ENCODE data around the gene BCL7A. TPM values are rescaled to one million over a fixed set of nuclear protein-coding genes. Genes with fewer than 3 reads are reported as not detected.
"Not testable (repeated sequence)": the region's sequence is repeated elsewhere in the genome, so short reads cannot be mapped to it uniquely, and the experiment has no call there.

The BCL7A gene
- total RNA-seq, 1 experiment from 2014 or later = 10.3 TPM

GRCh38 chr12:122051231-122051876 is 29.7 kb downstream of the BCL7A start:
- no peak for DNase-seq (ENCODE audit: low read depth)

DNA sequence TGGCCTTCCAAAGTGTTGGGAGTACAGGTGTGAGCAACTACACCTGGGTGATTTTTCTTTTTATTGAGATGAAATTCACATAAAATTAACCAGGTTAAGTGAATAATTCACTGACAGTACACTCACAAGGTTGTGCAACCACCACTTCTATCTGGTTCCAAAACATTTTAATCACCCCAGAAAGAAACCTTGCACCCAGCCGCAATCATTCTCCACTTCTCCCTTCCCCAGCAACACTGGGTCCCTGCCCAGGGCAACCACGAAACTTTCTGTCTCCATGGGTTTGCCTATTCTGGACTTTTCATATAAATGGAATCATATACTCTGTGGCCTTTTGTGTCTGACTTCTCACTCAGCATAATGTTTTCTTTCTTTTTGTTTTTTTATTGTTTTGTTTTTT is 30.6 kb downstream of the BCL7A start:
- DNase-seq (ENCODE audit: low read depth) = no peak

DNA sequence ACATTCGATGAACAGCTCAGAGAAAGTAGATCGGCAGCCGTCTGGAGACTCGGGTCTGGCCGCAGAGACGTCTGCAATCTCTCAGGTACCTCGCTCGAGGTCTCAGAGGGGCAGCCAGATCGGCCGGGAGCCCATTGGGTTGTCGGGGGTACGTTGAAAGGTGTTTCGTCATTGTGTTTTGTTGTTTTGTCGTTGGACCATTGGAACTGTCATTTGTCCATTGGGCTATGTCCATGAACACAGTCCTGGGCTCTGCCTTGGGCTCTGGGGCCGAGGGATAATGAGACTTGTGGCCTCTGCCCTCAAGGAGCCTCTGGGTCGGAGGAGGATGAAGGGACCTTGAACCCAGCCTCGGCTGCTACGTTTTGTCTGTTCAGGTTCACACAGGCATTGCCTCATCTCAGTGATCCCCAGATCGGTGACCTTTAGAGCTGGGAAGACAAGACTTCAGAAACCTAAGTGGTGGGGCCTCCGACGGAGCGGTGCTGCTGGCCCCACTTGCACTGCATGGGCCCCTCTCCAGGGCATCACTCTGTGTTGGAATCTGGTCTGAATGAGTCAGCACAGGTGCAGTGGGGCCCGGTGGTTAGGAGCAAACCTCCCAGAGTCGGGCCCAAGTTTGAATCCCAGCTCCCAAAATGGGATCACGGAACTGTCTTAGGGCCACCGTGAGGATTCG is 33.3 kb downstream of the BCL7A start:
- no peak for DNase-seq (ENCODE audit: low read depth)

- not testable (repeated sequence) for DNase-seq (ENCODE audit: low read depth)
Observed at GRCh38 chr12:122056406-122056805, 34.7 kb downstream of the BCL7A start.

DNA sequence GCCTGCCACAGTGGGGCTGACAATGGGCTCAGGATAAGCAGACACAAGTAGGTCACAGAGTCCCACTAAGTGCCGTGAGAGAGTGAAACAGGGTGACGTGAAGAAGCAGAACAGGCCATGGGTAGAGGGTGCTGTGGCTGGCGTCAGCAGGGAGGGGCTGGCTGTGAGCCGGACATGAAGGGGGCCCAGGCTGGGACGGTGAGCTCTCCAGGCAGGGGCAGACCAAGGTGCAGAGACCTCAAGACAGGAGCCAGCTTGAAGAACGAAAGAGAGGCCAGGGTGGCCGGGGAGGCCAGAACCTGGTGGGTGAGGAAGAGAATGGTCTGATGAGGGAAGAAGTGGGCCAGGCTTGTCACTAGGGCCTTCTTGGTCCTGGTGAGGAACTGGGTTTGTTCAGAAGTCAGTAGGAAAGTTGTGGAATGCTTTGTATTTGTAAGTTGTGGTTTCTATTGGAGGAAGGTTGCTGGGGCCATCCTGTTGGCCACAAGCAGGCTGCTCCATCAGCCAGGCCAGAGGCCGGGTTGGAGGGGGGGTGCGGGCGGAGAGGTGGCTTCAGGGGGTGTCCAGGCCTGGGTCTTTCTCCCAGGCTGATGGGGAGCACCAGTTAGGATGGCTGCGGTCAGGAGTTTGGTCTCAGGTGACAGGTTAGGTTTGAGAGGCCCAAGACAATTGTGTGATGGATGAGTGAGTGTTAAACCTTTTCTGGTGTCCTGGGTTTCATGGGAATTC is 35.5 kb downstream of the BCL7A start:
- no peak for DNase-seq (ENCODE audit: low read depth)

- DNase-seq (ENCODE audit: low read depth) = no peak
Observed at GRCh38 chr12:122057769-122058168, 36.1 kb downstream of the BCL7A start.

DNA sequence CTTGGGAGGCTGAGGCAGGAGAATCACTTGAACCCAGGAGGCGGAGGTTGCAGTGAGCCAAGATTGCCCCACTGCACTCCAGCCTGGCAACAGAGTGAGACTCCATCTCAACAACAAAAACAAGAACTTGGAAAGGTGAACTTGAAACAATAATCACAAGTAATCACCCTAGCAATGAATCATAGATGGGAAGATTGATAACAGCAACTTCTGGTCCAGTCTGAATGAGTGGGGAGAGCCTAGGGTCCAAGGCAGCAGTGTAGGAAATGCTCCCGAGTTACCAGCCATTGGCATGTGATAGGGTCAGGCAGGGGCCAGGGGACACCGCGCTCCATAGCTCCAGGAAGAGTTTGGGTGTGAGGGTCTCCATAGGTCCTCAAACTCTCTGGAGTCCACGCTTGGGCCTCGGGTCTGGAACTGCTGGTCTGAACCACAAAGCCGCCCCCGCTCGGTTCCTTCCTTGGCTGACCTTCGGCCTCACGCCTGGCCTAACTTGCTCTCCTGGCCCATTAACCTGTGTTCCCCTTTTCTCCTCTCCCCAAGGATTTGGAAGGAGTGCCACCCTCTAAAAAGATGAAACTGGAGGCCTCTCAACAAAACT is 37.0 kb downstream of the BCL7A start:
- no peak for DNase-seq (ENCODE audit: low read depth)

- DNase-seq (ENCODE audit: low read depth) = no peak
Observed at GRCh38 chr12:122059203-122059960, 37.7 kb downstream of the BCL7A start.

- no peak for DNase-seq (ENCODE audit: low read depth)
Observed at GRCh38 chr12:122060081-122060501, 38.4 kb downstream of the BCL7A start.

DNA sequence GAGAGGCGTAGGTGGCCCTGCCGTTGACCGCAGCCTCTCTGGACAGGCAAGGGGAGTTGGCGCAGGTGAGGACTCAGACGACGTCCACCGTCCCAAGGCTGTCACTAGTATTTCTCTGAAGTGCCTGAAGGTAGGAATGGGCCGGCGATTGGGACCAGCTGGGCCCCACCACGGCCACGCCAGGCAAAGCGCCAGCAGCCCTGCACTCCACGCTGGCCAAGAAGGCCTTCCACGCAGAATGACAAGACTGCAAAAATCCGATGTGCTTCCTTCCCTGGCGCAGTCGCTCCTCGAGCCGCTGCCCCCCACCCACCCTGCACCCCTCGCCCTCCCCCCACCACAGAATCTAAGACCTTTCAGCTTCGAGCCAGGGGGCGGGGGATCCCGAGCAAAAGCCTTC is 39.6 kb downstream of the BCL7A start:
- no peak for DNase-seq (ENCODE audit: low read depth)

- peak; percentile 86 for DNase-seq (ENCODE audit: low read depth)
Observed at GRCh38 chr12:122062832-122063693, 41.4 kb downstream of the BCL7A start.

GRCh38 chr12:122063694-122064024 is 42.0 kb downstream of the BCL7A start:
- DNase-seq (ENCODE audit: low read depth) = no peak

DNA sequence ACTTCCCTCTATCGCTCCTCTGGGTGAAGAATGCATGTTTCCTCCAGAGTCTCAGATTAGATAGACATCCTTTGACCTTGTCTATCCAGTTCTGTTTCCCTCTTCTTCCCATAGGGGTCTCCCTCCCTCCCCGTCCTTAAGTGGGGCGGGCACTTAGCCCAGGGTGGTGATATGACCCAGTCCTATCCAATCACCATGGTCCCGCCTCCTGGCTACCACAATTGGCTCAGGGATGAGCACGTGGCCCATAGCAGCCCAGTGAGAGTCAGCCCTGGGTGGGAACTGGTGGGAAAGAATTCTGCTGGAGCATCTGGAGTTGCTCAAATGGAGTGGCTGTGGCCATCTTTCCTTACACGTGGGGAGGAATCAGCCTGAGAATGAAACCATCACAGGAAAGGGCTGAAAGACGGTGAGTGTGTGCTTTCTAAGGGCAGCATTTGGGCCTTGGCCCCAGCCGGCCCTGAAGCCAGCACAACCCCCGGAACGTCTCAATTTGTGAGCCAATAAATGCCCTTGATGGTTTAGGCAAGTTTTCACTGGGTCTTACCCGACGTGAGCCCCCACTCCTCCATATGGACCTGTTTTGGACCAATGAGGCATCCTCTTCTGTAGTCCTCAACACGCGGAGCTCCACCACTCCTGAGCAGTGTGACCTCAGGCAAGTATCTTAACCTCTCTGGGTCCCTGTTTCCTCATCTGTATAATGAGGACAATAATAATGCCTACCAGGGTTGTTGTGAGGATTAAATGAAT is 42.5 kb downstream of the BCL7A start:
- peak; percentile 99 for DNase-seq (ENCODE audit: low read depth)

DNA sequence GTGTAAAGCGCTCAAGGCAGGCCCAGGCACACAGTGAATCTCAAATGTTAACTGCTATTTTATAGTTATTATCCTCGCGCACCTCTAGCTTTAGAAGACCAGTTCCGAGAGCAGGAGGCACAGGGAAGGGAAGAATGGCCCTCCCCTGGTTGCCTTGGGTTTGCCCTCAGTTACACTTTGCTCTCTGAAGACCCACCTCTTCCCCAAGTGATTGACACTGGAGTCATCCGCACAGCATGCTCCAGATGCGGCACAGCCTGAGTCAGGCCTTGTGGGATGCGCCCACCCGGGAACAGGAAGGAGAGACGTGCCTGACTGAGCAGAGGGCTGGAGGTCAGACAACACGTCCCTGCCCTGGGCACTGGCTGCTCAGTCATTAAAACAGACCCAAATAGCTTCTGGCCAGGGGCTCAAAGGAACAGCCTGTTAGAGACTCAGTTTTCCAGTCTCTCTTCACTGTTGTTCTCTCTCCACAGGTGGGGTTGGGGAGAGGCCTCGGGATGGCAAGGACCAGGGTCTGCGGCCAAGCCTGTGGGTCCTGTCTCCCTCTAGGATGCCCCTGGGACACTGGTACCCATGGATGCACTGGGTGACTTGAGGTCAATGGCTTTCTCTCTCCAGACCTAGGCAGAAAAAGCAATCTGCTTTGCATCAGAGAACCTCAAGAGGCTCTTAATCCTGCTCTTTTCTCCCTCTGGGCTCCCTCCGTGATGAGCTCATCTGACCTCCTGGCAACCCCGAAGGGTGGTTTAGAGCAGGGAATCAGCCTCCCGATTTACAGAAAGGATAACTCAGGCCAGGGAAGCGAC is 43.3 kb downstream of the BCL7A start:
- peak; percentile 93 for DNase-seq (ENCODE audit: low read depth)

GRCh38 chr12:122067548-122067947 is 45.9 kb downstream of the BCL7A start:
- no peak for DNase-seq (ENCODE audit: low read depth)

DNA sequence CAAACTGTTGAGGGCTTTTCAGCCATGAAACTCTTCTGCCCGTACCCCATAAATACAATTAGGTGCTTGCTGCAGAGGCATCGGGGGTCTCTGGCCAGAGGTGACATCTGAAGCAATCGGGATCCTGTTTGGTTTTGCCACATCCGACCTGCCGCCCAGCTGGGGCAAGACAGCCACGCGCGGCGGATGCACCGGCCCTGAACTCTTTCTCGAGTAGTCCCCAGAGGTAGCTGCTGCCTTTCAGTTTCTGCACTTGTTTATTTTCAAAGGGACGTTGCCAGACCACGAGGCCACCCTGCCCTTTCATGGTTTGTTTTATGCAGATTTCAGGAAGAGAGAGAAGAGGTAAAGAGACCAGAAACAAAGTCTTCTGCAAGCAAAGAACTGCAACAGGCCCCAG is 46.3 kb downstream of the BCL7A start:
- no peak for DNase-seq (ENCODE audit: low read depth)

DNA sequence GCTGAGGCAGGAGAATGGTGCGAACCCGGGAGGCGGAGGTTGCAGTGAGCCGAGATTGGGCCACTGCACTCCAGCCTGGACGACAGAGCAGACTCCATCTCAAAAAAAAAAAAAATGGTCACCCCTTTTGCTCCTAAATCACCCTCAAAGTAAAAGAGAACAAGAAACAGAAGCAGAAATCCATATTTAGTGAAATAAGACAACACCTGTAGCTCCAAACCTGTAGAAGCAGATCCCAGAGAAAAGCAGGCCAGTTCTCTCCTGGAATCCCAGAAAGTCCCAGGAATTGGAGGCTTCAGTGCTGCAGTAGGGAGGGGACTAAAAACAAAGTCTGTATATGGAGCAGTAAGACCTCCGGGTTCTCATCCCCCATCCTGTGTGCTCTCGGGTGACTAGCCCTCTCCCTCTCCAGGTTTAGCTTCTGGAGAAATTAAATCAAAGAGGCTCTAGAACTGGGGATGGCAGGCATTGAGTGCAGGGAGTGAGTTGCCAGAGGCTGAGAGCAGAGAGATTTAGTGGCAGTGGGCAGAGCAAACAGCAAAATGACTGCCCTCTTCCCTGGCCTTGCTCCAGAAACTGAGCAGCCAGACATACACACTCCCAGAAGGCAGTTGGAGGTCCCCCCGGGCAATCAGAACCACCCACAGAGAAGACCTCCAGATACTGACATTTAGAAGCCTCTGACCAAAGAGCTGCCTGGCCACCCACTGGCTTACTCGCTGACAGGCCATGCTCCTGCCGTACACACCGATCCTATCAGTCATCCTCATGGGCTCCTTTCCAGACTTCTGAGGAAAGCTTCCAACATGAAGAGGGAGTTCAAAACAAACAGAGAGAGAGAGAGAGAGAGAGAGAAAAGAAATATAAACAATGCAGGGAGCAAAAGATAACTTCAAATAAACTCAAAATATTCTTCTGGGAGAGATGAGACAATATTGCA is 50.6 kb downstream of the BCL7A start:
- DNase-seq (ENCODE audit: low read depth) = peak; percentile 77

DNA sequence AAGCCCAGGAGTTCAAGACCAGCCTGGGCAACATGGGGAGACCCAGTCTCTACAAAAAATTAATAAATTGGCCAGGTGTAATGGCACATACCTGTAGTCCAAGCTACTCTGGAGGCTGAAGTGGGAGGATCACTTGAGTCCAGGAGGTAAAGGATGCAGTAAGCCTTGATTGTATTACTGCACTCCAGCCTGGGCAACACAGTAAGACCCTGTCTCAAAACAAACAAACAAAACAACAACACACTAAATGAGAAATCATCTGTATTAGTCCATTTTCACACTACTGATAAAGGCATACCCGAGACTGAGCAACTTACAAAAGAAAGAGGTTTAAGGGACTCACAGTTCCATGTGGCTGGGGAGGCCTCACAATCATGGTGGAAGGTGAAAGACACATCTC is 52.1 kb downstream of the BCL7A start:
- DNase-seq (ENCODE audit: low read depth) = no peak
